HepG2 (cell line): ENCODE data around the gene CNTD1. TPM values are rescaled to one million over a fixed set of nuclear protein-coding genes. Genes with fewer than 3 reads are reported as not detected.

Experiments used
- BCLAF1 ChIP-seq: fragments of 450-650 bp; IDR thresholded peaks from 2 replicates; pipeline ENCODE4 v1.6.1; 2017; ENCODE audit warnings: mild to moderate bottlenecking
- DNMT1 ChIP-seq: sonication (generic); formaldehyde crosslinking; IDR thresholded peaks from 2 replicates; pipeline ENCODE4 v1.5.1; 2020; ENCODE audit warnings: mild to moderate bottlenecking, missing genetic modification reagents
- GPN1 ChIP-seq: sonication (generic); formaldehyde crosslinking; IDR thresholded peaks from 2 replicates; pipeline ENCODE4 v1.5.1; 2020; ENCODE audit warnings: missing genetic modification reagents, borderline replicate concordance
- HDAC2 ChIP-seq: sonication (generic); formaldehyde crosslinking; IDR thresholded peaks from 2 replicates; pipeline ENCODE4 v1.4.0; 2020; ENCODE audit warnings: missing genetic modification reagents
- IKZF4 ChIP-seq: sonication (generic); formaldehyde crosslinking; IDR thresholded peaks from 2 replicates; pipeline ENCODE4 v1.5.1; 2020; ENCODE audit warnings: borderline replicate concordance, mild to moderate bottlenecking, low read depth, missing genetic modification reagents; ENCODE audit errors: not compliant biosample characterization
- IRF1 ChIP-seq: sonication (generic); formaldehyde crosslinking; IDR thresholded peaks from 2 replicates; pipeline ENCODE4 v1.4.0; 2020; ENCODE audit warnings: low read depth, mild to moderate bottlenecking, missing genetic modification reagents
- TOPORS ChIP-seq: sonication (generic); formaldehyde crosslinking; IDR thresholded peaks from 2 replicates; pipeline ENCODE4 v1.8.0; 2023; ENCODE audit warnings: mild to moderate bottlenecking, missing genetic modification reagents
- ZMAT3 ChIP-seq: sonication (generic); formaldehyde crosslinking; conservative IDR thresholded peaks from 2 replicates; pipeline ENCODE4 v1.7.0; 2021; ENCODE audit warnings: missing genetic modification reagents
- ZNF570 ChIP-seq: sonication (generic); formaldehyde crosslinking; IDR thresholded peaks from 2 replicates; pipeline ENCODE4 v1.4.0; 2020; ENCODE audit warnings: mild to moderate bottlenecking, missing genetic modification reagents, borderline replicate concordance
- ZNF691 ChIP-seq: sonication (generic); formaldehyde crosslinking; IDR thresholded peaks from 2 replicates; pipeline ENCODE4 v1.4.0; 2020; ENCODE audit warnings: missing genetic modification reagents, low read depth, mild to moderate bottlenecking, borderline replicate concordance
- polyA plus RNA-seq, 8 experiments: library from polyadenylated mRNA; depleted of rRNA in 3 of 8; stranded (reverse) in 7 of 8; unstranded in 1 of 8; fragments of >200 nt; fragmentation: Illumina TruSeq in 4 of 8; extraction: Trizol in 4 of 8; gene quantifications; 2 replicates each; pipeline versions ENCODE4 v1.2.1 to v1.2.3, GENCODE V29; 2011 to 2016; ENCODE audit warnings: low read depth in 4 of 8, missing spikeins in 1 of 8, mixed read lengths in 1 of 8; ENCODE audit not compliant: insufficient read depth in 1 of 8
- total RNA-seq, 5 experiments: library from RNA; depleted of rRNA; stranded (reverse); fragments of >200 nt; fragmentation: Illumina TruSeq; extraction: Trizol; gene quantifications; 2 replicates each; pipeline ENCODE4 v1.2.3, GENCODE V29; 2016; ENCODE audit warnings: low read depth in 1 of 5
- TF ChIP-seq, protein P1 (sequence below), 2 experiments: sonication (generic) in 1 of 2; formaldehyde crosslinking in 1 of 2; IDR thresholded peaks; 2 replicates each; pipeline versions ENCODE4 v1.5.1 to v1.6.1; 2011 to 2020; ENCODE audit warnings: borderline replicate concordance in 1 of 2, low read depth in 1 of 2, low read length in 1 of 2, mild to moderate bottlenecking in 1 of 2, missing genetic modification reagents in 1 of 2, moderate library complexity in 1 of 2
- TF ChIP-seq, protein P2 (sequence below): IDR thresholded peaks from 2 replicates; pipeline ENCODE4 v1.6.1; 2016; ENCODE audit warnings: missing biosample characterization, missing genetic modification reagents, low read depth
- TF ChIP-seq, protein P3 (sequence below): conservative IDR thresholded peaks from 2 replicates; pipeline ENCODE4 v1.6.1; 2018; ENCODE audit warnings: missing genetic modification reagents
- TF ChIP-seq, protein P4 (sequence below): sonication (generic); formaldehyde crosslinking; IDR thresholded peaks from 2 replicates; pipeline ENCODE4 v1.5.1; 2020; ENCODE audit warnings: missing genetic modification reagents, mild to moderate bottlenecking, borderline replicate concordance

Gene CNTD1
- total and polyA plus RNA-seq, 2 of the 13 experiments (the other 11 are each of a cell fraction or from before 2014, with no cell fraction given) = 0.11 to 0.15 TPM

- TF ChIP-seq, protein P1, sequence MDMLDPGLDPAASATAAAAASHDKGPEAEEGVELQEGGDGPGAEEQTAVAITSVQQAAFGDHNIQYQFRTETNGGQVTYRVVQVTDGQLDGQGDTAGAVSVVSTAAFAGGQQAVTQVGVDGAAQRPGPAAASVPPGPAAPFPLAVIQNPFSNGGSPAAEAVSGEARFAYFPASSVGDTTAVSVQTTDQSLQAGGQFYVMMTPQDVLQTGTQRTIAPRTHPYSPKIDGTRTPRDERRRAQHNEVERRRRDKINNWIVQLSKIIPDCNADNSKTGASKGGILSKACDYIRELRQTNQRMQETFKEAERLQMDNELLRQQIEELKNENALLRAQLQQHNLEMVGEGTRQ (IDR thresholded peaks at IDR 0.05; ENCODE audit: low read depth, low read length) = no peak
- TF ChIP-seq, protein P1 (CRISPR knock-in tag; IDR thresholded peaks at IDR 0.05; ENCODE audit: borderline replicate concordance) = no peak
- TF ChIP-seq ZMAT3 (no peak), HDAC2 (peak; percentile 69; the same call in 1 of the 2 replicates), ZNF570 (no peak), IRF1 (CRISPR knock-in tag) (no peak), TOPORS (no peak), ZNF691 (CRISPR knock-in tag) (no peak), BCLAF1 (no peak), IKZF4 (no peak), GPN1 (no peak), DNMT1 (no peak)
- TF ChIP-seq, protein P2, sequence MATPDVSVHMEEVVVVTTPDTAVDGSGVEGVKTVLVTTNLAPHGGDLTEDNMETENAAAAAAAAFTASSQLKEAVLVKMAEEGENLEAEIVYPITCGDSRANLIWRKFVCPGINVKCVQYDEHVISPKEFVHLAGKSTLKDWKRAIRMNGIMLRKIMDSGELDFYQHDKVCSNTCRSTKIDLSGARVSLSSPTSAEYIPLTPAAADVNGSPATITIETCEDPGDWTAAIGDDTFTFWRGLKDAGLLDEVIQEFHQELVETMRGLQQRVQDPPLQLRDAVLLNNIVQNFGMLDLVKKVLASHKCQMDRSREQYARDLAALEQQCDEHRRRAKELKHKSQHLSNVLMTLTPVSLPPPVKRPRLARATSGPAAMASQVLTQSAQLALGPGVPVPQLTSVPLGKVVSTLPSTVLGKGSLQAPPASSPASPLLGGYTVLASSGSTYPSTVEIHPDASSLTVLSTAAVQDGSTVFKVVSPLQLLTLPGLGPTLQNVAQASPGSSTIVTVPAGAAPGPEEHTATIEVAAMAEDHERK (CRISPR knock-in tag) = no peak
- TF ChIP-seq, protein P3, sequence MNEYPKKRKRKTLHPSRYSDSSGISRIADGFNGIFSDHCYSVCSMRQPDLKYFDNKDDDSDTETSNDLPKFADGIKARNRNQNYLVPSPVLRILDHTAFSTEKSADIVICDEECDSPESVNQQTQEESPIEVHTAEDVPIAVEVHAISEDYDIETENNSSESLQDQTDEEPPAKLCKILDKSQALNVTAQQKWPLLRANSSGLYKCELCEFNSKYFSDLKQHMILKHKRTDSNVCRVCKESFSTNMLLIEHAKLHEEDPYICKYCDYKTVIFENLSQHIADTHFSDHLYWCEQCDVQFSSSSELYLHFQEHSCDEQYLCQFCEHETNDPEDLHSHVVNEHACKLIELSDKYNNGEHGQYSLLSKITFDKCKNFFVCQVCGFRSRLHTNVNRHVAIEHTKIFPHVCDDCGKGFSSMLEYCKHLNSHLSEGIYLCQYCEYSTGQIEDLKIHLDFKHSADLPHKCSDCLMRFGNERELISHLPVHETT (CRISPR knock-in tag) = no peak
- TF ChIP-seq, protein P4, sequence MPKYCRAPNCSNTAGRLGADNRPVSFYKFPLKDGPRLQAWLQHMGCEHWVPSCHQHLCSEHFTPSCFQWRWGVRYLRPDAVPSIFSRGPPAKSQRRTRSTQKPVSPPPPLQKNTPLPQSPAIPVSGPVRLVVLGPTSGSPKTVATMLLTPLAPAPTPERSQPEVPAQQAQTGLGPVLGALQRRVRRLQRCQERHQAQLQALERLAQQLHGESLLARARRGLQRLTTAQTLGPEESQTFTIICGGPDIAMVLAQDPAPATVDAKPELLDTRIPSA (CRISPR knock-in tag) = no peak
These were observed 4.6 kb downstream of the CNTD1 start (continued) for GRCh38 chr17:42803074-42803883.
